Body of pancreas (tissue), 4 donors: Measurements from ENCODE around the gene RASGRF1. TPM values are rescaled to one million over a fixed set of nuclear protein-coding genes. Genes with fewer than 3 reads are reported as not detected.

Source experiments
- ATAC-seq: fragments of 150-250 bp; one replicate; pipeline ENCODE4 v1.9.1; 2016
- DNase-seq, 4 donors: peaks; one replicate each; pipeline ENCODE4 v3.0.0-alpha.2; 2019
- H3K27ac ChIP-seq, 4 donors: fragments of 200-600 bp; sonication (generic); 1 replicate in 3 of 4; 2 replicates in 1 of 4; pipeline versions ENCODE4 v1.5.1 to v1.6.1; 2016 to 2019; ENCODE audit warnings: mild to moderate bottlenecking in 1 of 4, mixed read lengths in 1 of 4, moderate library complexity in 1 of 4
- H3K27me3 ChIP-seq, 2 donors: fragments of 200-600 bp; sonication (generic); one replicate each; pipeline ENCODE4 v1.6.0; 2016; ENCODE audit warnings: mild to moderate bottlenecking in 1 of 2
- H3K36me3 ChIP-seq, 2 donors: fragments of 200-600 bp; sonication (generic); replicated peaks in 1 of 2; 2 replicates each; pipeline ENCODE4 v1.5.1; 2016; ENCODE audit warnings: low read depth in 2 of 2; ENCODE audit not compliant: insufficient read depth in 1 of 2
- H3K4me1 ChIP-seq: fragments of 200-600 bp; sonication (generic); one replicate; pipeline ENCODE4 v1.6.0; 2016
- H3K4me3 ChIP-seq, 2 donors: fragments of 200-600 bp; sonication (generic); 1 replicate in 1 of 2; 2 replicates in 1 of 2; pipeline ENCODE4 v1.5.1; 2016 to 2019
- H3K9me3 ChIP-seq, 3 donors: fragments of 200-600 bp; sonication (generic); 1 replicate in 2 of 3; 2 replicates in 1 of 3; pipeline ENCODE4 v1.5.1; 2016
- POLR2A ChIP-seq, 3 donors: fragments of 450-650 bp; IDR thresholded peaks; one replicate each; pipeline ENCODE4 v1.6.1; 2016; ENCODE audit warnings: antibody characterized with exemption in 3 of 3, mild to moderate bottlenecking in 2 of 3
- whole genome bisulfite sequencing, 2 donors: methylation state at CpG; one replicate each; pipeline ENCODE4 v1.1.5; 2017; 5-methylcytosine and 5-hydroxymethylcytosine counted together
- intact Hi-C: fragments of 100-400 bp; cut with DNase I; formaldehyde crosslinking; loops from one replicate; pipeline ENCODE4 v1.15.1; 2023
- total RNA-seq, 2 donors: library from RNA; depleted of rRNA; stranded (reverse); fragments of >200 nt; gene quantifications; one replicate each; pipeline ENCODE4 v1.1.0, GENCODE V29; 2016
- TF ChIP-seq, protein P1 (sequence below), 7 experiments: fragments of 450-650 bp in 4 of 7; fragments of 200-600 bp in 3 of 7; sonication (generic) in 3 of 7; IDR thresholded peaks; one replicate each; pipeline ENCODE4 v1.5.1; 2016 to 2019; ENCODE audit warnings: antibody characterized with exemption in 7 of 7

The RASGRF1 gene
- total RNA-seq, 2 donors from 2014 or later = 1.0 to 3.6 TPM

DNA sequence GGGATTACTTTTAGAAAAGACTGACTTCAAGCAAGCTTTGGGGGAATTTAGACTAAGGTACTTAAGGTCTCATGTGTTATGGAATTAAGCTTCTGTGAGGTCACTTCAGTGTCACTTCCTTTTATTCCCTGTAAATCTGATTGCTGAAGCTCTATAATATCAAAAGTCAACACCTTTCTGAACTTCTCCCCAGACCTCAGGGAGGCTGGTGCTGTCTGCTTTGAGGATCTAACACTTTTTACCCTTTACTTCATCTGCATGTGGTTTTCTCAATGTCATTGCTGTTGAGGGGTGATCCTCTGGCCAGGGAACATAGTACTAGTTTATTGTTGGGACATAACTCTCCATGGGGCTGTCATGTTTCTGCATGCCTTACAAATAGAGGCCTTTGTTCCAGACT lies 41.8 kb upstream of the RASGRF1 start:
- ATAC-seq = no peak
- no peak for DNase-seq
- intact Hi-C loops = no loop called here

DNA sequence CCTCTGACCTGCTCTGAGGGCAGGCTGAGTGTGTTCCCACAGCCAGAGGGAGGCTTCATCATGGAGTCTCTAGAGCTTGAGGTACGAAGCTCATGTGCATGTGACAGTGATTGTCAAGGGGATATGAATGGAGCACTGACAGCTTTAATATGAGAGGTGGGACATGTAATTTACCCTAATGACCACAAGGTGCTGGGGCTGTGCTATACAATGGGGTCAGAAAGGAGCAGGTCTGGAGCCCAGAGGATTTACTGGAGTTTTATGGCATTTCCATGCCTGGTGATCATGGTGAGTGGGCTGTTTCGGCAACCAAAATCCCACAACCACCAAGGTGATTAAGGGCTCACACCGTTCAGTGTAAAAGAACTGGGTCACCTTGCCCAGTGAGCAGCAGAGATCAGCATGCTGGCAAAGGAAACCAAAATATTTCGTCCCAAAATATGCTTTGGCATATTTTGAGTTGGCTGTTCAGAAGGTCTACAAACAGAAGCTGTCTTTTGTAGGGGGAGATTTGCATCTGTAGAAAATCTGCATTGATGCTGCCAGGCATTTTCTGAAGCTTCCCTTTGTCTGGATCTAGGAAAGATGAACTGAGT lies 40.1 kb upstream of the RASGRF1 start:
- ATAC-seq (no peak), DNase-seq (no peak)
- Histone ChIP-seq H3K4me1 (no peaks in the 10 kb centered on the region), H3K27ac (no peak overlapping the region), H3K27me3 (no peaks in the 10 kb centered on the region), H3K4me3 (no peak overlapping the region), H3K9me3 (no peaks in the 10 kb centered on the region), H3K36me3 (no peaks in the 10 kb centered on the region)
- 55 to 56% methylated on average over 4 of the region's 4 CpGs for WGBS, 2 donors
- TF ChIP-seq POLR2A (IDR thresholded peaks at IDR 0.05) = no peak
- TF ChIP-seq, protein P1, sequence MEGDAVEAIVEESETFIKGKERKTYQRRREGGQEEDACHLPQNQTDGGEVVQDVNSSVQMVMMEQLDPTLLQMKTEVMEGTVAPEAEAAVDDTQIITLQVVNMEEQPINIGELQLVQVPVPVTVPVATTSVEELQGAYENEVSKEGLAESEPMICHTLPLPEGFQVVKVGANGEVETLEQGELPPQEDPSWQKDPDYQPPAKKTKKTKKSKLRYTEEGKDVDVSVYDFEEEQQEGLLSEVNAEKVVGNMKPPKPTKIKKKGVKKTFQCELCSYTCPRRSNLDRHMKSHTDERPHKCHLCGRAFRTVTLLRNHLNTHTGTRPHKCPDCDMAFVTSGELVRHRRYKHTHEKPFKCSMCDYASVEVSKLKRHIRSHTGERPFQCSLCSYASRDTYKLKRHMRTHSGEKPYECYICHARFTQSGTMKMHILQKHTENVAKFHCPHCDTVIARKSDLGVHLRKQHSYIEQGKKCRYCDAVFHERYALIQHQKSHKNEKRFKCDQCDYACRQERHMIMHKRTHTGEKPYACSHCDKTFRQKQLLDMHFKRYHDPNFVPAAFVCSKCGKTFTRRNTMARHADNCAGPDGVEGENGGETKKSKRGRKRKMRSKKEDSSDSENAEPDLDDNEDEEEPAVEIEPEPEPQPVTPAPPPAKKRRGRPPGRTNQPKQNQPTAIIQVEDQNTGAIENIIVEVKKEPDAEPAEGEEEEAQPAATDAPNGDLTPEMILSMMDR (IDR thresholded peaks at IDR 0.05) = no peak
- intact Hi-C loops = no loop called here

More for the DNA sequence above, 41.8 kb upstream of the RASGRF1 start:
- Histone ChIP-seq H3K4me3 (no peak overlapping the region), H3K4me1 (no peaks in the 10 kb centered on the region), H3K27me3 (no peaks in the 10 kb centered on the region), H3K27ac (no peak overlapping the region), H3K36me3 (no peaks in the 10 kb centered on the region), H3K9me3 (no peaks in the 10 kb centered on the region)
- TF ChIP-seq, protein P1 (IDR thresholded peaks at IDR 0.05) = no peak
- TF ChIP-seq POLR2A (IDR thresholded peaks at IDR 0.05) = no peak

DNA sequence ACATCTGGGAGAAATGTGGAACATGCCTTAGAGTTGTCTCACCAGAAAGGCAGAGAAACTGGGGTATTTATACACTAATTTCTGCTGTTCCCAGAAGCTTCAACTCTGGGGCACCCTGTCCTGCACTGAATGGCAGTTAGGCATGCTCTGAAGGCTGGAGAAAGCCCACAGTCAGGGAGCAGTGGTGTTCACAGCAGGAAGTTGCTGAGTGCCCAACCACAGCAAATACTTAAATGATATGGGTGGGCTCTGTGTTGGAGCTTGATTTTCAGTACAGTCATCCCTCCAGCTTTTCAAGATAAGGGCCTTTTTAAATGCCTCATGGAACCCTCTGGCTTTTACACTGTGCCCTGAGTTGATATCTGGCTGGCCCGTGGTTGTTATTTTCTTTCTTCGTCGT lies 38.7 kb upstream of the RASGRF1 start:
- Histone ChIP-seq H3K4me3 (no peak overlapping the region), H3K4me1 (no peaks in the 10 kb centered on the region), H3K27me3 (no peaks in the 10 kb centered on the region), H3K36me3 (no peaks in the 10 kb centered on the region), H3K27ac (no peak overlapping the region), H3K9me3 (no peaks in the 10 kb centered on the region)
- no peak for TF ChIP-seq POLR2A (IDR thresholded peaks at IDR 0.05)
- TF ChIP-seq, protein P1 (IDR thresholded peaks at IDR 0.05) = no peak
- 79 to 81% methylated on average over 3 of the region's 3 CpGs for WGBS, 2 donors
- intact Hi-C loops = no loop called here
- ATAC-seq (no peak), DNase-seq (no peak)

DNA sequence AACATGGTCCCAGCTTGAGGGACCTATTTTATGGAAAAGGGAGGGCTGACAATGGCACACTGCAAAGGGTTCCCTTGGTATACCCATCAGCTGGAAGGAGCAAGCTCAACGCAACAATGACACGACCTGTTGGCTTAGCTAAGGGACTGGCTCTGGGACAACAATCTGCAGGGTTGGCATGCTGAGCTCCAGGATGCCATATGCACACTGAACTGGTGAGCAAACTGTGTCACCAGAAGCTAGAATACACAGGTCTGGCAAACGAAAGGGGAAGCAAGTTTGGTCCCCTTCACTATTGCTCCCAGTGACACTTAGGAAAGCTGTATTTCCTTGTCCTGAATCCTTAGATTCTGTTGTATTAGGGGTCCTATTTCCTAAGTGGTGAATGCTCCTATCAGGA lies 38.0 kb upstream of the RASGRF1 start:
- ATAC-seq (no peak), DNase-seq (no peak)
- intact Hi-C loops = no loop called here
- H3K9me3 ChIP-seq = no peaks in the 10 kb centered on the region
- no peak overlapping the region for H3K27ac ChIP-seq
- TF ChIP-seq, protein P1 (IDR thresholded peaks at IDR 0.05) = no peak
- no peak for TF ChIP-seq POLR2A (IDR thresholded peaks at IDR 0.05)
- no peak overlapping the region for H3K4me3 ChIP-seq
- H3K27me3 ChIP-seq = no peaks in the 10 kb centered on the region
- no peaks in the 10 kb centered on the region for H3K4me1 ChIP-seq
- 36 to 45% methylated on average over 3 of the region's 3 CpGs for whole genome bisulfite sequencing, 2 donors
- no peaks in the 10 kb centered on the region for H3K36me3 ChIP-seq

DNA sequence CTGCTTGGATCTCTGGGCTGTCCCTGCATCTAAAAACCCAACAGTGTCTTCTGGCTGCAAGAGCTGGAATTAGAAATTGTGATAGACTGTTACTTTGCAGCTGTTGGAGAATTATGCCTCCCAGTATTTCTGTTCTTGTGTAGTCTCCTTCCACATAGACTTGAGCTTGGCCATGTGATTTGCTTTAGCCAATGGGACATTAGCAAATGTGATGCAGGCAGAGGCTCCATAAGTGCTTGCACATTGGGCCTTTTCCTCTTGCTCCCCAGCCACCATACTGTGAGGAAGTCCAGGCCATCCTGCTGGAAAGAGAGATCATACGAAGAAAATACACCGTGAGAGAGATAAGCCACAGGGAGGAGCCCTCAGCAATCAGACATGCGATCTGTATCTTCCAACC lies 33.8 kb upstream of the RASGRF1 start:
- no peak for ATAC-seq
- H3K36me3 ChIP-seq = no peaks in the 10 kb centered on the region

More for the DNA sequence above, 33.8 kb upstream of the RASGRF1 start:
- DNase-seq = no peak
- no peak overlapping the region for H3K27ac ChIP-seq
- WGBS, 2 donors = 33 to 41% methylated on average over 3 of the region's 3 CpGs
- H3K4me1 ChIP-seq = no peaks in the 10 kb centered on the region
- intact Hi-C loops = no loop called here
- TF ChIP-seq, protein P1 (IDR thresholded peaks at IDR 0.05) = no peak
- no peak for TF ChIP-seq POLR2A (IDR thresholded peaks at IDR 0.05)
- no peaks in the 10 kb centered on the region for H3K27me3 ChIP-seq
- no peaks in the 10 kb centered on the region for H3K9me3 ChIP-seq
- H3K4me3 ChIP-seq = no peak overlapping the region
